ENCODE measurements around the gene ADAR.

Gene ADAR

GRCh38 chr1:154567386-154568156 is 40.4 kb downstream of the ADAR start, which contains the start of gene CHRNB2:
Gene CHRNB2 (plus strand): TSS chr1:154567778. CDS start chr1:154568045, 267 bp downstream.
- DNase-seq (ENCODE audit: extremely low spot score, insufficient read length, low read depth) (peak; percentile 65), FAIRE-seq (no peak)

DNA sequence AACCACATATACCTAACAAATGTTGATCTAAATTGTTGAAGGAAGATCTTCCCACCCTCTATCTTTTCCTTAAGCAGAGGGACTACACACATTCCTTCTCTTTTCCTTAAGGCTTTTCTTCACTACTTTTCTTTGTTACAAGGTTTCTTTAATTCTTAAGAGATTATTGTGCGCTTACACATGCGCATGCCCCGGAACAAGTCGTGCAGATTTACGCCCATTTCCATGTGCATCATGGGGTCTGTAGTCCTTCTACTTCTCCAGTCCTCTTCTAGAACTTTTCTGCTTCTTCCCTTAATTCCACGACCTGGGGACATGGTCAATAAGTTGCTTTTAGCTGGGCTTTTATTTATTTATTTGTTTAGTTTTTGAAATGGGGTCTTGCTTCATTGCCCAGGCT is 42.1 kb downstream of the ADAR start:
- DNase-seq (ENCODE audit: extremely low spot score, insufficient read length, low read depth) (no peak), FAIRE-seq (no peak)

DNA sequence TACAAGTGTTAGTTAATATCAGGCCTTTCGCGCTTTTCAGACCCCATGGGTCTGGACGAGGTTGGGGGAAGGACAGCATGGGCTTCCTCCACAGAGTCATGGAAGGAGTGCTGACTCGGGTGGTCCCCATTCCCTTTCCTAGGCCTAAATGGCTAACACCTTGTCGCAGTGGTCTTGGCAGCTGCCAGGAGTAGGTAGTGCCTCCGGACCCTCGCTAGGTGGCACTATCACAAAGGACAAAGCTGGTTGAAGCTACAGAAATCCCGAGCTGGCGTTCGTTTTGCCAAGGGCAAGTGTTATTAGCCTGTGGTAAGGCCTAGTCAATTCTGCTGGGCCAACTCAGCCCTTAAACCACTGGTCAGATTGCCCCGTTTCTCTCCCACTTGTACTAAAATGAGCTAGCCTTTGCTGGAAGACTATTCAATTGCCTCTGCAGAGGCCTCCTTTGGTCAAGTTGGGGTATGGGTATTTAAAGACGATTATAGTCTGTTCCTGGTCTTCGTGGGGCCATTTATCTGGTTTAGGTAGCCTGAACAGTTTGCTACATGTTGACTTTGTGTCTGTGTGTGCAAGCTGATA is 48.4 kb downstream of the ADAR start:
- FAIRE-seq (no peak), DNase-seq (ENCODE audit: extremely low spot score, insufficient read length, low read depth) (peak; percentile 49)

DNA sequence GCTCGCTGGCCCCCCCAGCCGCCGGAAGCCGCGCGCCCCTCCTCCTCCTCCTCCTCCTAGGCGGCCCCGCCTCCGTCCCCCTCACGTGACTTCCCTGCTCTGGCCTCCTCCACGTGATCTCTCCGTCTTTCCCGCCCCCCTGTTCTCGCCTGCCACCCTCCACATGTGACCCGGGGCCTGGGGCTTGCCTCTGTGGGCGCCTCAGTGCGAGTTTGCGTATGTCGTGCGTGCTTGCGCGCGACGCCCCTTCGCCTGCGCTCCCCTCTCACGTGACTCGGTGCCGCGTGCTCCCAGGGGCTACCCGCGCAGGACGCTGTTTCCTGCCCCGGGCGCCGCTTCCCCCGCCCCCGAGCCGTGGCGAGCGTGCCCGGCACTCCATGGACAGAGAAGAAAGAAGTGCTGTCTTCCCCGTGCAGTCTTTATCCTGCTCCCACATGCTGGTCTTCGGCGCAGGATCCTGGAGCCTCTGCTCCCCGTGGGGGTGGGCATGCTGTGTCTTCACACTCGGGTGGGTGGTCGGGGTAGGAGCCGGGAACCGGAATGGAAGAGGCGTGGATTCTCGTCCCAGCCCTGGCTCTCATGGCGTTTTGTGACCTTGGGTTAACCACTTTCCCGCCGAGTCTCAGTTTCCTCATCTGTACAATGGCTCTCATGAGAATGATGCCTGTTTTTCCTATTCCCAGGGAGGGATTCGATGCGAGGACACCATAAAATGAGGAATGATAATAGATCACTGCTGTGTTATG is 49.1 kb downstream of the ADAR start:
- DNase-seq (ENCODE audit: extremely low spot score, insufficient read length, low read depth) (peak; percentile 92), FAIRE-seq (peak; percentile 97)

DNA sequence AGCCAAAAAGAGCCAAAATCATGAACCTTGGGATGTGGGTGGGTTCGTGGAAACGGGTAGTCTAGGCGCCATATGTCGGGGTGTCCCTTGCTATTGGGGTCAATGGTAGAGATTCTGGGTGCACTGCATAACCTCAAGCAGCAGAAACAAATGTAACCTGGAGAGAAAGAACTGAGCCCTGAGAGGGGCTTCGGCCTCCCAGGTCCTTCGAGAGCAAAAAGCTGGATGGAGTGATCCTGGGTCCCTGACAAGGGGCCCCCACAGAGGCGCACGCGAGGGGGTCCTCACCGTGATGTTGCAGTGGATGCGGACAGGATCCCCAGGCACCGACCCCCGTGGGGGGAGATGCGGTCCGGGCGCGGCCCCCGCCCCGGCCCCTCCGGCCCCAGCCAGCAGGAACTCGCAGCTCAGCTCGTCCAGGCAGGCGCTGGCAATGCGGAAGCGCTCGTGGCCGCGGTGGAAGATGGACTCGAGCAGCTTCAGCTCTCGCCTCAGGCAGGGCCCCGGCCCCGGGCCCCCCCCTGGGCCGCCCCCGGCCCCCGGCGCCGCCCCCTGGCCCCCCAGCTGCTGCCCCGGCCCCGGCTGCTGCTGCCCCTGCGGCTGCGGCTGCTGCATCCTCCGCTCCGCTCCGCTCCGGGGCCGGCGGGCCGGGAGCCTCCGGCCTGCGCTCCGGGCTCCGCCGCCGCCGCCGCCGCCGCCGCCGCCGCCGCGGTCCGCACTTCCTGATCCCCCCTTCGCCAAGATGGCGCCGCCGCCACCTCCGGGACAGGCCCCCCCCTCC is 49.9 kb downstream of the ADAR start, which contains the start of gene UBE2Q1:
TSS of gene UBE2Q1 (minus strand) at position 724 of the 781 bp plus-strand sequence. CDS start at position 615, 109 bp downstream.
- FAIRE-seq: no peak

DNA sequence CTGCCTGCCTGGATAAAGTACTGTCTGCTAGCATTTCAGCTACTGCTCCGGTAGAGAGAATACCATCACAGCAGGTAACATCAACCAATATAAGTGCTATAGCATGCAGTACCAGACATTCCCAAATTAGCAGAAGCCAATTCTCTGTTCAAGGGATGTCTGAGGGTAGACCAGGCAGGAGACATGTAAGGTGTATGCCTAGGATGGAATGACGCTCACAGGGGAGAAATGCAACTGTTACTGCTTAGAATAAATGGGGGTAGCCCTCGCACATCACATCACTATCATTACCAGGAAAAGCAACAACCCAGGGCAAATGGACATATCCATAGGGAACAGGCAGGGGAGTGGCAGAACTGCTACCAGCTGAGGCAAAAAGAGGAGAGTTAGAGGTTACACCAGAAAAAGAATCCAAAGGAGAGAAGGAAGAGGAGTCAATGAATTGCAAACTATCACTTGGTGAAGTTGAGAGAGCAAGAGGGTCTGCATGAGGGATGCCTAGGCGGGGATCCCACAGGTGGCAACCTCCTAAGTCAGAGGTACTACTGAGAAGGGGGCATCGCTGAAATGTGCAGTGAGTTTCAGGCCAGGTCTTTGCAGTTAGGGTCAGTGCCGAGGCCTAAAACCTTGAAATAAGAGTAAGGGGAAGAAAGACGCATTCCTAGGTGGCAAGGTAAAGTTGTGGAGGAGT is 50.6 kb downstream of the ADAR start:
- FAIRE-seq (no peak), DNase-seq (ENCODE audit: extremely low spot score, insufficient read length, low read depth) (no peak)

More for the DNA sequence above, 49.9 kb downstream of the ADAR start, which contains the start of gene UBE2Q1:
- DNase-seq (ENCODE audit: extremely low spot score, insufficient read length, low read depth): no peak

GRCh38 chr1:154556422-154556821 is 51.6 kb downstream of the ADAR start:
- FAIRE-seq: no peak
- DNase-seq (ENCODE audit: extremely low spot score, insufficient read length, low read depth): no peak

DNA sequence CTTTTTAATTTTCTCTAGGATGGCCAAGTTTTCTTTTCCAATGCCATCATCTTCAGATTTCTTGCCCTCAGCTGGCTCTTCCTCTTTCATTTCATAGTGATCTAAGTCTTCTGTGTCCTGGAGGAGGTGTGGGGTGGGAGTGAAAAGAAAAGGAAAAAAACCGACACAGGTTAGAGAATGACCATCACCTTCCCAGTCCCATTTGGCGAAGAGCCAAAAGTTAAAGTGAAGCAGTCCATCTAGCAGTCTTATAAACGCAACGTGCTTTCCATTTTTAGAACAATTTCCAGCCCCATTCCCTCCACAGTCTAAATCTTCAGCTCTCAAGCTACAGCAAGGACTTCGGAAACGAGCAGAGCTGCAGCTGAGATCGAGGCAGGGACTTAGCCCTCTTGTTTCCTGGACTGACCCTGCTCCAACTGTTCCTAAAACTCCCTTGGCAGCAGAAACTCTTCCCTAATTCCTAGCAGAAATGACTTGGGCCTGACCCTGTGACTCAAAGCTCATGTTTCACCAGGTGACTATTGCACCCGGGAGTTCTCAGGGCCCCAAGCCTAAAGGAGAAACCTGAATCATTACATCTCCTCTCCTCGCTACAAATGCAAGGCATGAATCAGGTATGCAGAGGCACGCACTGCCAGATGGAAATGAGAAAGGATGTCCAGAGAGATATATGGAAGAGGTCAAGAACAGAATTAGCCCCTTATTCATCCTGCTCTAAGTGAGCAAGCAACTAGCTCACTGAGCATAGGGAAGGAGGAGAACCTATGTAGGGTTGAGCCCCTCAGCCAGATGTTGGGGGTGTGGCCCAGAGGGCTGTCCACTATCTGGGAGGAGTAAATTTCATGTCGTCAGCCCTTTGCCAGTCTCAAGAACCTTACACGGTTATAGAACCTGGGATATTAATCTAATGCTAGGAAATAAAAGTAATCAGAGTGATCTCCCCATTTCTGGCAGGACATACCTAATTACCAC is 54.6 kb downstream of the ADAR start:
- DNase-seq (ENCODE audit: extremely low spot score, insufficient read length, low read depth) (no peak), FAIRE-seq (no peak)

- DNase-seq (ENCODE audit: extremely low spot score, insufficient read length, low read depth) (no peak), FAIRE-seq (no peak)
These were observed 56.0 kb downstream of the ADAR start for GRCh38 chr1:154552036-154552435.

GRCh38 chr1:154551474-154551873 is 56.5 kb downstream of the ADAR start:
- no peak for DNase-seq (ENCODE audit: extremely low spot score, insufficient read length, low read depth)
- FAIRE-seq: no peak

- FAIRE-seq (no peak), DNase-seq (ENCODE audit: extremely low spot score, insufficient read length, low read depth) (no peak)
These were observed 57.3 kb downstream of the ADAR start for GRCh38 chr1:154550657-154551056.

DNA sequence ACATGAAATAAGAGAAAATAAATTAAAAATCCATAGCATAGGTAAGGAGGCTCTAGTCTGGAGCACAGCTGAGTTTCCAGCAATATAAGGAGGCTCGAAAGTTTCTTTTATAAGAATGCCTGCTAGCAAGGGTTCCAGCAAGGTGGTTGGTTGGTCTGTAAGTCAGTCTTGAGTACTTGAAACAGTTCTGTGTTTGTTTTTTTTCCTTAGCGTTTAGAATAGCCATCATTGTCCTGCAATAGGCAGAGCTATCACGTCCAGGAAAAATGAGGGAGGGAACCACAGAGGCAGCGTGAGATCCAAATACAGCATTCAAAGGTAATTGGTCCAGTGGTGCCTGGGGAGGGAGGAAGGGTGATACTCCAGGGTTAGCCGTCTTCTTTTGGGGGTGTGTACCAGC is 57.9 kb downstream of the ADAR start:
- DNase-seq (ENCODE audit: extremely low spot score, insufficient read length, low read depth): no peak
- no peak for FAIRE-seq

- FAIRE-seq (no peak), DNase-seq (ENCODE audit: extremely low spot score, insufficient read length, low read depth) (no peak)
These were observed 58.7 kb downstream of the ADAR start for GRCh38 chr1:154549202-154549770.

- DNase-seq (ENCODE audit: extremely low spot score, insufficient read length, low read depth) (no peak), FAIRE-seq (no peak)
These were observed 60.0 kb downstream of the ADAR start for GRCh38 chr1:154548028-154548427.

DNA sequence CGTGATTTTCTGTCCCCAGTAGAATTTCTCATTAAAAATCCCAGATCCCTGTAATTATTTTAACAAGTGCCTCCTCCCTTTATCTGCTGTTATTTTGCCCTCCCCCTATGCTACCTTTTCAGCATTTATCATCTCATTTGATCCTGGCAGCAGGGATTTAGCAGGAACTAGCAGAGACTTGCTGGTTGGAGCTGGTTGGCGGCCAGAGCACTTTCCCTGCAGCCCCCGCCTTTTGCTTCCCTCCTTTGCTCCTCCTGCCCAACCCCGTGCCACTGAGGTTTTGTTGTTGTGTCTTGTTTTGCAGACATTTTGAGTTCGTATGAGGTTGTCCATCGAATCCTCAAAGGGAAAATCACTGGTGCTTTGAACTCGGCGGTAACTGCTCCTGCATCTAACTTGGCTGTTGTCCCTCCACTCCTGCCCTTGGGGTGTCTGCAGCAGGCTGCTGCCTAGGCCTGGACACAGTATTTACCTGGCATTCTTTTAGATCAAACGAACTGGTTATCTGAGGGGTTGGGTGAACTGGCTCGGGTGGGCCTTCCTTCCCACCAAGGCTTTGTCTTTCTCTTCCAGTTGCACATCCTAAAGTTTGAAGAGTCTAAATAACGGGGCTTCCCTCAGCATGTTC is 60.8 kb downstream of the ADAR start:
- DNase-seq (ENCODE audit: extremely low spot score, insufficient read length, low read depth) (no peak), FAIRE-seq (no peak)

DNA sequence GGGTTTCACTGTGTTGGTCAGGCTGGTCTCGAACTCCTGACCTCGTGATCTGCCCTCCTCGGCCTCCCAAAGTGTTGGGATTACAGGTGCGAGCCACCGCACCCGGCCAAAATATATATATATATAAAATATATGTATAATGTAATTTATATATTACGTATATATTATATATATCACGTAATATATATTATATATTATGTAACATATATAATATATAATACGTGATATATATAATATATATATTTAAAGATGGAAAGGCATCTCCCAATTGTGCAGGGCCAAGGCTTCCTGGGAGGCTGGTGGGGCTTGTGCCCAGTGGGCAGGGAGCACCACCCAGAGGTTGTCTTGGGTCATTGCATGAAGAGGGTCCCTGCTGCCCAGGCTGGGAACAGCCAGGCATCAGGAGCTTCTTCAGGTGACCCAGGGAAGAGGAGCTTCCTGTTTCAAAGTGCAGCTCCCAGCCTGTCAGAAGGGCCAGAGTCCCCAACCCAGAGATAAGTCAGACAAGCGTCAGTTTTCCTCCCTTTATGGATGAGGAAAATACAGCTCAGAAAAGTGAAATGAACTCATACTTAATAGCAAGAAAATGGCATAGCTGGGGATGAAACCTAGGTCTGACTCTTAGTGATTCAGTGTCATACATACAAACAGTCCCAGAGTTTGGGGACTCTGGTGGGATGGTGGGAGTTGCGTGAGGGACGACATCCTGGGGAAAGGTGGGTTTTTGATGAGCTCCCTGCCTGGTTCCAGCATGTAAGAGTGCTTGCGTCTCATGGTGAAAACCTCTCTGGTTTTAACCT is 61.5 kb downstream of the ADAR start:
- peak; percentile 59 for DNase-seq (ENCODE audit: extremely low spot score, insufficient read length, low read depth)

DNA sequence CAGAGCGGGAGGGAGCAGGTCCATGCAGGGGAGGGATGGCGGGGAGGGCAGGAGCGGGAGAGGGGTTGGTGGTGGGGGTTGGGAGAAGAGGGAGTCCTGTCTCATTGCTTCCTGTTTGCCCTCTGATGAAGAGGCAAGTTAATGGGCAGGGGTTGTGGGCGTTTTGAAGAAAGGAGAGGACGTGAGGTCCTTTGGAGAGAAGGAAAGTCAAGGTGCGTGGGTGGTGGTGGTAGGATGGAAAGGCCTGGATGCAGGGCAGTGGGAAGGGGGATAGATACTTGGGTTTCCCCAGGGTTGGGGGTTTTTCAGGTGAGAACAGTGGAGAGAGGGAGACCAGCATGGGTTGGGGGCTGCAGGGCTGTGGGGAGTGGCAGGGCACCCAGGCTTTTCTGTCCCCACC is 66.8 kb downstream of the ADAR start:
- no peak for DNase-seq (ENCODE audit: extremely low spot score, insufficient read length, low read depth)

More for the DNA sequence above, 61.5 kb downstream of the ADAR start:
- FAIRE-seq: peak; percentile 59

More for the DNA sequence above, 66.8 kb downstream of the ADAR start:
- FAIRE-seq: no peak
